Osteocyte (in vitro differentiated cells): ENCODE measurements around the gene SND1. TPM values are rescaled to one million over a fixed set of nuclear protein-coding genes. Genes with fewer than 3 reads are reported as not detected.

Experiments used
- DNase-seq: peaks from one replicate; pipeline ENCODE4 v3.0.0; 2021; ENCODE audit warnings: mixed read lengths; ENCODE audit not compliant: unreplicated experiment; ENCODE audit errors: extremely low spot score
- H3K27ac Mint-ChIP-seq: one replicate; pipeline ENCODE4 v1.8.0; 2021; ENCODE audit warnings: mild to moderate bottlenecking, mixed read lengths; ENCODE audit not compliant: unreplicated experiment
- H3K27me3 Mint-ChIP-seq: one replicate; pipeline ENCODE4 v1.8.0; 2021; ENCODE audit warnings: mixed read lengths; ENCODE audit not compliant: unreplicated experiment
- H3K36me3 Mint-ChIP-seq: one replicate; pipeline ENCODE4 v1.8.0; 2021; ENCODE audit warnings: mixed read lengths; ENCODE audit not compliant: unreplicated experiment
- H3K4me1 Mint-ChIP-seq: one replicate; pipeline ENCODE4 v1.8.0; 2021; ENCODE audit warnings: mixed read lengths; ENCODE audit not compliant: unreplicated experiment
- H3K4me3 Mint-ChIP-seq: one replicate; pipeline ENCODE4 v1.8.0; 2021; ENCODE audit warnings: mild to moderate bottlenecking, moderate library complexity, mixed read lengths; ENCODE audit not compliant: unreplicated experiment
- H3K9me3 Mint-ChIP-seq: one replicate; pipeline ENCODE4 v1.8.0; 2021; ENCODE audit warnings: mixed read lengths; ENCODE audit not compliant: unreplicated experiment
- total RNA-seq: library from RNA; stranded (reverse); gene quantifications from 2 replicates; pipeline ENCODE4 v1.2.1, GENCODE V29; 2021
- TF ChIP-seq, protein P1 (sequence below): fragments of 200-600 bp; sonication (generic); IDR thresholded peaks from 2 replicates; pipeline ENCODE4 v1.5.0; 2021; ENCODE audit warnings: antibody characterized with exemption, mild to moderate bottlenecking, moderate library complexity

Gene SND1
- total RNA-seq, 1 donor from 2014 or later: 229 TPM

GRCh38 chr7:127937066-127937680 is 285.2 kb downstream of the SND1 start:
- TF ChIP-seq, protein P1, sequence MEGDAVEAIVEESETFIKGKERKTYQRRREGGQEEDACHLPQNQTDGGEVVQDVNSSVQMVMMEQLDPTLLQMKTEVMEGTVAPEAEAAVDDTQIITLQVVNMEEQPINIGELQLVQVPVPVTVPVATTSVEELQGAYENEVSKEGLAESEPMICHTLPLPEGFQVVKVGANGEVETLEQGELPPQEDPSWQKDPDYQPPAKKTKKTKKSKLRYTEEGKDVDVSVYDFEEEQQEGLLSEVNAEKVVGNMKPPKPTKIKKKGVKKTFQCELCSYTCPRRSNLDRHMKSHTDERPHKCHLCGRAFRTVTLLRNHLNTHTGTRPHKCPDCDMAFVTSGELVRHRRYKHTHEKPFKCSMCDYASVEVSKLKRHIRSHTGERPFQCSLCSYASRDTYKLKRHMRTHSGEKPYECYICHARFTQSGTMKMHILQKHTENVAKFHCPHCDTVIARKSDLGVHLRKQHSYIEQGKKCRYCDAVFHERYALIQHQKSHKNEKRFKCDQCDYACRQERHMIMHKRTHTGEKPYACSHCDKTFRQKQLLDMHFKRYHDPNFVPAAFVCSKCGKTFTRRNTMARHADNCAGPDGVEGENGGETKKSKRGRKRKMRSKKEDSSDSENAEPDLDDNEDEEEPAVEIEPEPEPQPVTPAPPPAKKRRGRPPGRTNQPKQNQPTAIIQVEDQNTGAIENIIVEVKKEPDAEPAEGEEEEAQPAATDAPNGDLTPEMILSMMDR: no peak
- peaks cover under 1% of the 10 kb centered on the region for H3K9me3 Mint-ChIP-seq
- DNase-seq: no peak
- peaks cover 9% of the 10 kb centered on the region for H3K36me3 Mint-ChIP-seq
- no peak overlapping the region for H3K27ac Mint-ChIP-seq
- peaks cover 21% of the 10 kb centered on the region for H3K4me1 Mint-ChIP-seq
- no peak overlapping the region for H3K4me3 Mint-ChIP-seq
- H3K27me3 Mint-ChIP-seq: no peaks in the 10 kb centered on the region

GRCh38 chr7:127938588-127938987 is 286.6 kb downstream of the SND1 start:
- Mint-ChIP-seq H3K36me3 (peaks cover 8% of the 10 kb centered on the region), H3K4me3 (no peak overlapping the region), H3K27me3 (no peaks in the 10 kb centered on the region), H3K9me3 (no peaks in the 10 kb centered on the region), H3K4me1 (peaks cover 19% of the 10 kb centered on the region), H3K27ac (peak overlapping the region; percentile 37)
- DNase-seq: no peak
- TF ChIP-seq, protein P1: peak; percentile 20

DNA sequence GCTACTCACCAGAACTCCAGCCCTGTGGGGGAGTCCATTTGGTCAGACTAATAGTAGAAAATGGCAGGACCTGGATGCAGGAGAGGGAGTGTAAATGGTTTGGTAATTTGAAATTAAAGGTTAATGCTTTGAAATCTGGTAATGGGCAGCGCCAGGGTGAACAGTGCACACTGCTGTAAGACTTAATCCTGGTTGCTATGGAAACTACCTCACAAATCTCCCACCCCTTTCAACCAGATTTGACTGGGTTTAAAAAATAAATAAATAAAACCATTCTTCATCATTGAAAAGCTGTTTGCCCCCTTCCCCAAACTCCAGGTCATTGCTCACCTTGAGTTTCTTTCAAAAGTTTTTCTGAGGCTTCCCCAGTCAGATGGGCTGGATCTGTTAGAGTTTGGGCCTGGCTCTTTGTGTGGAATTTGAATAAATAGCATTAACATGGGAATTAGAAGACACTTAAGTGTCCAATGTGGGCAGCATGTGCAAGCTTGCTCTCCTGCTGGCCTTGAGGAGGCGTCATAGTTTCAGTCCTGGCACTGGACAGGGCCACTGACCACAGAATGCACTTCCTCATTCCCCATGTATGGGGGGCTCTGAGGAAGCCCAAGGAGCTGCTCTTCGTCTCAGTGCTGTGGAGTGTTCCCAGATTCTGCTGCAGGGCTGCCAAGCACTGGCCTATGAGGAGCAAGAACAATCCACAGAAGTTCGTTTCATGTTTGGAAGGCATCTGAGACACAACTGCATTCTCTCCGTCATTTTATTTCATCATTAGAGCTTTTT is 288.6 kb downstream of the SND1 start:
- Mint-ChIP-seq H3K36me3 (peaks cover 6% of the 10 kb centered on the region), H3K4me1 (peaks cover 19% of the 10 kb centered on the region), H3K4me3 (no peak overlapping the region), H3K27ac (no peak overlapping the region), H3K9me3 (no peaks in the 10 kb centered on the region), H3K27me3 (no peaks in the 10 kb centered on the region)
- DNase-seq: no peak
- TF ChIP-seq, protein P1: no peak

DNA sequence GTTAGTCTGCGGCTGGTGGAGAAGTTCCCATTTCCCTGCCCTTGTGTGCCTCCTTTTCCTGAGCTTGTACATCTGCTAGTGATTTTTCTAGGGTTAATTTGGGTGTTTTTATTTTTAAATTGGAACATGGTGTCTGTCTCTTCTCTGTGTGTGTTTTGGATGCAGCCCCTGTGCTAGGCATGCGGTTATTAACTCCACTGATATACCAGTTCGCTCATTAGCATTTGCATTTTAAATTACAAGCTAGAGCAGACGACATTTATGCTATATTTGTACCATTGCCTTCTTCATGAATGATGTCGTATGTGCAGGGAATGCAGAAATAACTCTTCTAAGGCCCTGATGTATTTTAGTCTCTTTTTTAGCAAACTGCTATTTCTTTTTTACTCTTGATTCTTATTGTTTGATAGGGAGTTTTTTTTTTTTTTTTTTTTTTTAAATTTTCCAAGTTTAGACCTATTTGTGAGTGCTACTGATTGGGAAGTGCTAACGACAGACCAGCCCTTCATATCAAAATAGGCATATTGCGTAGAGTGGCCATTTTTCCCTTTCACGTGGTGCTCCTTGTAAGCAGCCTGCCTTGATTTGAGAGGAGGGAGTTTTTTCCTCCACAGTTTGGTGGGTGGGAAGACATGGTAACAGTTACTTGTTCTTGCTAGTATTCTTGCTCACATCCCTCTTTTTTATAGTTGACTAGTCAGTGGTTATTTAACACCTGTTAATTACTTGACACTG is 289.6 kb downstream of the SND1 start:
- H3K27ac Mint-ChIP-seq: no peak overlapping the region
- no peak for DNase-seq
- no peaks in the 10 kb centered on the region for H3K27me3 Mint-ChIP-seq
- peaks cover 26% of the 10 kb centered on the region for H3K4me1 Mint-ChIP-seq
- no peak overlapping the region for H3K4me3 Mint-ChIP-seq
- TF ChIP-seq, protein P1: no peak
- peaks cover 6% of the 10 kb centered on the region for H3K36me3 Mint-ChIP-seq
- no peaks in the 10 kb centered on the region for H3K9me3 Mint-ChIP-seq
